A549 (cell line): ENCODE data around the gene GMDS.

Experiments
- KDM1A ChIP-seq: fragments of 200-600 bp; sonication (generic); IDR thresholded peaks from 2 replicates; pipeline ENCODE4 v1.6.1; 2016; ENCODE audit warnings: low read depth, mild to moderate bottlenecking
- POLR2A ChIP-seq: IDR thresholded peaks from 2 replicates; pipeline ENCODE4 v1.6.1; 2012; ENCODE audit warnings: mild to moderate bottlenecking, low read length
- TF ChIP-seq, protein P1 (sequence below): fragments of >200 bp; sonication (Bioruptor Twin); formaldehyde crosslinking; IDR thresholded peaks from 3 replicates; pipeline ENCODE4 v1.5.1; 2016

DNA sequence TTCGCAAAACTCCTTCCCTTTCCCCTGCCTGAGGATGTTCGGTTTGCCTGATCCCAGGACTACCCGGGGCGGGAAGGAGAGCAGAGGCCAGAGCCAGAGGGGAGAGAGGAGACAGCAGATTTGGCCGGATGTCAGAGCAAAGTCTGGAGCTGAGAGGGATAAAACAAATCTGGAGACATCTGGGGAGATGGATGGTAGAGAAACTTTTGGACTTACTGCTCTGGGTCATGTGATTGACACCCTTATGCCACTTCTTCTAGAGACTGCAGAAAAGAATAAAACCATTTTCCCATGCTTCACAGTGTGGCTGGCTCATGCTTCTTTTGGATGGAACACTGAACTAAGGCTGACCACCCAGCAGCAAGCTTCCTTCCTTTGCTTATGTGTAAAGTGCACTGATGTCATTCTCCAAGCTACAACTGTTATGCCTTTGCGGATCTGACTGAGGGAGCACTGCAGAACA lies 461.0 kb downstream of the GMDS start:
- TF ChIP-seq, protein P1, sequence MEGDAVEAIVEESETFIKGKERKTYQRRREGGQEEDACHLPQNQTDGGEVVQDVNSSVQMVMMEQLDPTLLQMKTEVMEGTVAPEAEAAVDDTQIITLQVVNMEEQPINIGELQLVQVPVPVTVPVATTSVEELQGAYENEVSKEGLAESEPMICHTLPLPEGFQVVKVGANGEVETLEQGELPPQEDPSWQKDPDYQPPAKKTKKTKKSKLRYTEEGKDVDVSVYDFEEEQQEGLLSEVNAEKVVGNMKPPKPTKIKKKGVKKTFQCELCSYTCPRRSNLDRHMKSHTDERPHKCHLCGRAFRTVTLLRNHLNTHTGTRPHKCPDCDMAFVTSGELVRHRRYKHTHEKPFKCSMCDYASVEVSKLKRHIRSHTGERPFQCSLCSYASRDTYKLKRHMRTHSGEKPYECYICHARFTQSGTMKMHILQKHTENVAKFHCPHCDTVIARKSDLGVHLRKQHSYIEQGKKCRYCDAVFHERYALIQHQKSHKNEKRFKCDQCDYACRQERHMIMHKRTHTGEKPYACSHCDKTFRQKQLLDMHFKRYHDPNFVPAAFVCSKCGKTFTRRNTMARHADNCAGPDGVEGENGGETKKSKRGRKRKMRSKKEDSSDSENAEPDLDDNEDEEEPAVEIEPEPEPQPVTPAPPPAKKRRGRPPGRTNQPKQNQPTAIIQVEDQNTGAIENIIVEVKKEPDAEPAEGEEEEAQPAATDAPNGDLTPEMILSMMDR = no peak
- TF ChIP-seq KDM1A (no peak), POLR2A (no peak)
